HG02678 (cell line): ENCODE measurements around the gene MLXIPL.
"Not testable (repeated sequence)": the region's sequence is repeated elsewhere in the genome, so short reads cannot be mapped to it uniquely, and the experiment has no call there.

Experiments used
- ATAC-seq: cut with Tn5 transposase; IDR thresholded peaks from one replicate; pipeline ENCODE4 v1.9.1; 2021; ENCODE audit warnings: mild to moderate bottlenecking, moderate library complexity; ENCODE audit not compliant: unreplicated experiment

Gene MLXIPL

DNA sequence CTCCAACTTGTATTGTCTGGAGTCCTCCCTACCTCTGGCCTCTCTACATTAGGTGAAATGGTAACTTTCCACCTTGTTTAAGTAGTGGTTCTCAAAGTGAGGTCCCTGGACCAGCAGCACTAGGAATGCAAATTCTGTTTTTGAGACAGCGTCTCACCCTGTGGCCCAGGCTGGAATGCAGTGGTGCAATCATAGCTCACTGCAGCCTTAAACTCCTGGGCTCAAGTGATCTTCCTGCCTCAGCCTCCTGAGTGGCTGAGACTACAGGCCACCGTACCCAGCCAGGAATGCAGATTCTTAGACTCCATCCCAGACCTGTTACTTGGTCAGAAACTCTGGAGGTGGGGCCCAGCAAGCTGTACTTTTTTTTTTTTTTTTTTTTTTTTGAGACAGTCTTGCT, 39.1 kb downstream of the MLXIPL start:
- no peak for ATAC-seq

DNA sequence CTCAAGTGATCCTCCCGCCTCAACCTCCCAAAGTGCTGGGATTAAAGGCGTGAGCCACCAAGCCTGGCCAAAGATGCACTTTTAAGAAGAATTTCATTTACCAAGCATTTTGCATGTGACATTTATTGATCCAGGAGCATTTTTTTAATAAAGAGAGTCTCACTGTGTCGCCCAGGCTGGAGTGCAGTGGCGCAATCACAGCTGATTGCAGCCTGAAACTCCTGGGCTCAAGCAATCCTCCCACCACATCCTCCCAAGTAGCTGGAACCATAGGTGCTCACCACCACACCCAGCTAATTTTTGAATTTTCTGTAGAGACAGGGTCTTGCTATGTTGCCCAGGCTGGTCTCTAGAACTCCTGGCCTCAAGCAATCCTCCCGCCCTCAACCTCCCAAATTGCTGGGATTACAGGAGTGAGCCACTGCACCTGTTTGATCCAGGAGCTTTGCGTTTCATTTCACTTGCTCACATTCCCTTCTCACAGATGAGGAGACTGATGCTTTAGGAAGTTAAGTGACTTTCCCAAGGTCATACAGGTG, 41.6 kb downstream of the MLXIPL start:
- no peak for ATAC-seq

DNA sequence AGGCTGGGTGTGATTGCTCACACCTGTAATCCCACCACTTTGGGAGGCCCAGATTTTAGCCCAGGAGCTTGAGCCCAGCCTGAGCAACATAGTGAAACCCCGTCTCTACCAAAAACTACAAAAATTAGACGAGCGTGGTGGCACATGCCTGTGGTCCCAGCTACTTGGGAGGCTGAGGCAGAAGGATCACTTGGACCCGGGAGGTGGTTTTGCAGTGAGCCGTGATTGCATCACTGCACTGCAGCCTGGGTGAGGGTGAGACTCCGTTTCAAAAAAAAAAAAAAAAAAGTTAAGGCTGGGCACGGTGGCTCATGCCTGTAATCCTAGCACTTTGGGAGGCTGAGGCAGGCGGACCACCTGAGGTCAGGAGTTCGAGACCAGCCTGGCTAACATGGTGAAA, 43.3 kb downstream of the MLXIPL start:
- not testable (repeated sequence) for ATAC-seq

DNA sequence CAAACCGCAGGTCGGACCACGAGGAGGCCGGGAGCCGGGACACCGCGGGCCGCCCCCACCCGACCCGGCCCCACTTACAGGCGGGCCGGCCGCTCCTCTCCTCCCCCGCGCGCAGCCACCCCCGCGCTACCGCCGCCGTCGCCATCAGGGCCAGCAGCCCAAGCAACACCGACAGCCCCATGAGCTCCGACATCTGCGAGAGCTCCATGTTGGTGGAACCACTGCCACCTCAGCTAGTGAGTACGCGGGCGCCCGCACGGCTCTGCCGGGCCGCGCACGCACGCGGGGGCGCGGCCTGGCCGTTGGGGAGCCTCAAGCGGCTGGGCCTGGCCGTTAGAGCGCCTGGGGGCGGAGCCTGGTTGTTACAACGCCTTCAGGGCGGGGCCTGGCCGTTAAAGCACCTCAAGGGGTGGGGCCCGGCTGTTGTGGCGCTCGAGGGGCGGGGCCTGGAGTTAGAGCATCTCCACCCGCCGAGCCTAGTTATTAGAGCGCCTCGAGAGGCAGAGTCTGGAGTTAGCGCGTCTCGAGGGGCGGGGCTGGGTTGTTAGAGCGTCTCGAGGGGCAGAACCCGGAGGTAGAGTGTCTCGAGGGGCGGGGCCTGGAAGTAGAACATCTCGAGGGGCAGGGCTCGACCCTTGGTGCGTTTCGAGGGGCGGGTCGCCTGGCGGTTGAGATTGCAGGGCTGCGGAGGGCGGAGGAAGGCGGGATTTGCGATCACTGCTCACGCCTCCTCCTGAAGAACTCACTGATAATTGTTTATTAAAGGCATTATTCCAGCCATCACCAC, 45.8 kb downstream of the MLXIPL start, which contains the start of gene TBL2:
TSS of gene TBL2 (minus strand) at position 238 of the 787 bp plus-strand sequence. CDS start at position 208, 30 bp downstream.
- peak; percentile 90 for ATAC-seq

DNA sequence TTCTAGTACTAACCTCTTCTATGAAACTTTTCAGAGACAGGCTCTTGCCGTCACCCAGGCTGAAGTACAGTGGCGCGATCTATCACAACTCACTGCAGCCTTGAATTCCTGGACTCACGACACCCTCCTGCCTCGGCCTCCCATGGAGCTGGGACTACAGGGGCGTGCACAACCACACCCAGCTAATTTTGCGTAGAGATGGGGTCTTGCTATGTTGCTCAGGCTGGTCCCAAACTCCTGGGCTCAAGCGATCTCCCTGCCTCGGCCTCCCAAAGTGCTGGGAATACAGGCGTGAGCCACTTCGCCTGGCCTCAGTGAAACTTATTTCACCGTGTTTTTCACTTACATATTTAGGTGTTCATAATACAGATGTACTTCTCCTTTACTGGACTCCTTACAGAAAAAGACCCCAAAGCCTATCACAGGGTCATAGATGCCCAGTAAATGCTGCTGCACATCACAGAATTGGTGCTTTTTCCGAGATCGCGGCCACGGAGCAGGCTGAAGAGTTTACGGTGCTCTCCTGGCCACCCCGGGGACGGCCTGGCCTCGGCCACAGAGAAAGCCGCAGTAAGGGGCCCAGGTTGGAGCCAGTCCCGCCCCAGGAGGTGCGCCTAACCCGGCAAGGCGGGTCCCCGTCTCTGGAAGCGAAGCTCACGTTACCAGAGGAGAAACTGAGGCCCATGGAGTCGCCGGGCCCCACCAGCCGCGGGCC, 46.5 kb downstream of the MLXIPL start:
- peak; percentile 9 for ATAC-seq

DNA sequence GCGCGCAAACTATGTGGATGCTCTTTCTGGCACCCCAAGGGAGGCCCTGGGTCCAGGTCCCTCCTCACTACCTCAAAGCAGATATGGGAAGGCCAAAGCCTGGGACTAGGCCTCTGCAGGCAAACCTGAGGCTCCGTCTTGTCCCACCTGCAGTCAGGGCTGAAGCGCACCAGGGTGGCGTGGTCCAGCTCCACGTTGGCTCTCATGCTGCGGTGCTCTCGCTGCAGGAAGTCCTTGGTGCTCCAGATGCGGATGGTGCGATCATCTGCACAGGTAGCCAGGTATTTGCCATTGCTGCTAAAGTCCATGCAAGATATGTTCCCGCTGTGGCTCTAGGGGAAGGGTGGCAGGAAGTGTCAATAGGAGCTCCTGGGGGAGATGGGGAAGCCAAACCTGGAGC, 50.5 kb downstream of the MLXIPL start:
- no peak for ATAC-seq

DNA sequence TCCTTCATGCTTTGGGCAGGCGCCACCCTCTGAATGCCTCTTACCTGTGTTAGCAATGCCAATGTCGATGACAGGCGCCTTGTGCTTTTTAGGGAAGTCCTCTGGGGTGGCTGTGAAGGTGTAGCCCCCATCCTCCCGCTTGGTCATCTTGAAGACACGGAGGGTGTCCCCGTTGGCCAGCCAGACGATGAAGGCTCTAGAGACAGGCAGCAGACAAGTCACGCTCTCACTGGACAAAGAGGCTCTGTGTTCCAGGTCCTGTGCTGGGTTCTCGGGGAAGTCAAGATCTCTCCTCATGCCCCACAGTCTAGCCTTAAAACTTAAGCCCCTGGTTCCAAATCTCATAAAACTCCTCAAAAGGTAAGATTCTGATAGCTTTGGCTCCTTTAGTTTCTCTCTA, 51.0 kb downstream of the MLXIPL start:
- no peak for ATAC-seq

DNA sequence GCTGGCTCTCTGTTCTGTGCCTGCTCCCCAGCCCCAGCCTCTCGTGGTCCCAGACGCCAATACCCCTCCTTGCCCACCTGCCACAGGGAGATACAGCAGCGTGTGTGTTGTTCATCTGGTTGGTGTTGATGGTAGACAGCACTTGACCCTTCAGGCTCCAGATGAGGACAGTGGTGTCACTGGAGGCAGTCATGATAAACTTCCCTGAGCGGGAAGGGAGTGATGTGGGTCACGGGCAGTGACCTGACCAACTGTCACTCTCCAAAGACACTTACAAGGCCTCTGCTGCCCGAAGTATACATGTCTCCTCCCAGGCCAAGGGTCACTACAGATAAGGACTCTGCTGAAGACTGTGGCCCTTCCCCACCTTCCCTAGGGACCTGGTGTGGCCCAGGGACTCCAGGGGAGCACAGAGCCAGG, 51.5 kb downstream of the MLXIPL start:
- ATAC-seq, result no peak

DNA sequence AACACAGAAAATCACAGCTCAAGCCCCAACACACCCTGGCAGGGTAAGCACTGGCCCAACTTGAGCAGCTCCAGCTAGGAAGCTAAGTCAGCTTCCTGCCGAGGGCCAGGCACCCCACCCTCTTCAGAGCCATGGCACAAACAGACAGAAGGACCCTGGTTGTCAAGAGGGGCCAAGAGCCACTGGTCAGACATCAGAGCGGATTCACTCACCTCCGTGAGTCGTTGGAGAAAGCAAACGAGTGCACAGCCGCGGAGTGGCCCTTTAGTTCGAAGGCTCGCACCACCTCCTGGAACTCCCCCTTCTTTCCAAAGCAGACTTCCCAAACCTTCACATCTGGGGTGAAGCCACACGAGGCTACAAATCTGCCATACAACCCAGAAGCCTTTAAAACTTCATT, 53.3 kb downstream of the MLXIPL start:
- ATAC-seq, result no peak

DNA sequence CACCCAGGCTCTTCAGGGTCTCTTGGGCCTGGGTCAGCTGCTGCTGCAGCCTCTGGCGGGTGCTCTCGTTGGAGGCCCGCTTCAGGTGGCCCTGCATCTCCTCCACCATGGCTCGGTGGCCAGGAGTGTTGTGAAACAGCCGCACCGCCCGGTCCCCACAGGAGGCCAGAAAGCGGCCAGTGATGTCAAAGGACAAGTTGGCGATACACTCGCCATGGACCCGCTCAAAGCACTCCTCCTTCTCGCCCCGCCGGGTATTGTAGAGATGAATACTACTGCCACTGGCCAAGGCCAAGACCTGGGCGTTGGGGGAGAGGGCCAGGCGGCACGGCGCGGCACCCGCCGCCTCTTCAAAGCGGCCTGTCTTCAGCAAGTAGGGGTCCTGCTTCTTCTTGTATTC, 53.8 kb downstream of the MLXIPL start:
- ATAC-seq, result no peak

DNA sequence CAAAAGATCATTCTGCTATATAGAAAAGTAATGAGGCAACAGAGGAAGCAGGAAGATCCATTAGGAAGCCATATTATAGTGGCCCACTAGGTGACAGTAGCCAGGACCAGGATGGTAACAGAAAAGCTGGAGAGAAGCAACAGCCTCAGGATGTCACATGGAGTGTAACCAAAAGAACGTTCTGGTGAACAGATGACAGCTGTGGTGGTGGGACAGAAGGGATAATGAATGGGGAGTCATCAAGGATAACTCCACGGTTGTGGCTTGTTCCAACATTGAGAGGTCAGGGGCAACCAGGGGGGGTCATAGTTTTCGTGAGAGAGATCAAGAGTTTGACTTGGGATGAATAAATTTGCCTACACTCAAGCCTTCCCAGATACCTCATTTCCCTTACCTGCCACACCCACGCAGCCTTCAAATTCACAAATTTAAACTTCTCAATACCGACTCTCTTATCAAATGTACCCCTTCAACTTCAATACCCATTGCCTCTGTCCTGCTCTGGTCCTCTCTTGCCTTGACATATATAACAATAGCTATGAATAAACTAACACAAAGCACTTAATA, 55.2 kb downstream of the MLXIPL start:
- ATAC-seq, result no peak

DNA sequence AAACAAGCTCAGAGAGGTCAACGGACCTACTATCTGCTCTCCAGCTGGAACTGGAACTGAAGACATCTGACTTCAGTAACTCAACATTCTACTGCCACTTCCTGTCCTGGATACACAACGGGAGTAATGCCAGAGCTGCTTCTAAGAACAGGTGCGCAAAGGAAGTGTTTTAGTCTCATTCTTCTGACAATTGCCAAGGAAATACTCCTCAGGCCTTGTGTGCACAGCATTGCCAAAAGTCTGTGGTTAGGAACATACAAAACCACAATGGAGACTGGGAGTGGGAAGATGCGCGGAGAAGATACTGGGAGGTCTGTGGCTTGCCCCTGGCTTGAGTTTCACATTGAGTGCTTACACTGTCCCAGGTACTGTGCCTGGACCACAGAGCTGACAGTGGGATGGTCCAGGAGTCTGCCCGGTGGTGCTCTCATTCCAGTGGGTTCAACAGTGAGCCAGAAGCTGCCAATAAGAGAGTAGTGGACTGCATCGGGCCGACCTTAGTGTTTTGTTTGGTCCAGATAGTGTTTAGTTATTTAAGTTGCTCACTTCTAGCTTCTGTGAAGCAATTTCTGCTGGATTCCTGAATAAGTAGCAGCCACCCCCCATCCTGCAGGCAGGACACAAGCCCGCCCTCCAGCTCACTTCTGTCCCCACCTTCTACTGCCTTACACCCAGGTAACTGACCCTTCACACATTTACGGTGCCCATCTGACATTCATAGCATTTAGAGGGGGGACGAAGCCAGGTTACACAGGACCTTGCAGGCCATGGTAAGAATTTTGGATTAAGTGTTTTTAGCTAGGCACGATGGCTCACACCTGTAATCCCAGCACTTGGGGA, 56.3 kb downstream of the MLXIPL start:
- no peak for ATAC-seq

DNA sequence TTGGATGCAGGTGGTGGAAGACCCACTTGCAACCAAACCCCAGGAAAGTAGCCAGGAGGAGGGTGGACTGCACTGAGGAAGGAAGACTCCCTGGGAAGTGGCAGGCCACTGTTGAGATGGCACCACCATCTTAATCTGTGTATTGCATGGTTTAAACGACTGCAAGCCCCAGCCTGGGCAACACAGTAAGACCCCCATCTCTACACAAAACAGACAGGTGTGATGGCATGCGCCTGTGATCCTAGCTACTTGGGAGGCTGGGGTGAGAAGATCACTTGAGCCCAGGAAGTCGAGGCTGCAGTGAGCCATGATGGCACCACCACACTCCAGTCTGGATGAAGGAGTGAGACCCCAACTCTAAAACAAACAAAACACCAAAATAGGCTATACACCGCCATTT, 57.2 kb downstream of the MLXIPL start:
- no peak for ATAC-seq

DNA sequence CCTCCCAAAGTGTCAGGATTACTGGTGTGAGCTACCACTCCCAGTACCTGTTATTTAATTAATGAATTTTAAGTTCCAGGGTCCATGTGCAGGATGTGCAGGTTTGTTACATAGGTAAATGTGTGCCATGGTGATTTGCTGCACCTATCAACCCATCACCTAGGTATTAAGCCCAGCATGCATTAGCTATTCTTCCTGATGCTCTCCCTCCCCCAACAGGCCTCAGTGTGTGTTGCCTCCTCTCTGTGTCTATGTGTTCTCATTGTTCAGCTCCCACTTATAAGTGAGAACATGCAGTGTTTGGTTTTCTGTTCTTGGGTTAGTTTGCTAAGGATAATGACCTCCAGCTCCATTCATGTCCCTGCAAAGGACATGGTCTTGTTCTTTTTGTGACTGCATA, 57.9 kb downstream of the MLXIPL start:
- ATAC-seq, result not testable (repeated sequence)

DNA sequence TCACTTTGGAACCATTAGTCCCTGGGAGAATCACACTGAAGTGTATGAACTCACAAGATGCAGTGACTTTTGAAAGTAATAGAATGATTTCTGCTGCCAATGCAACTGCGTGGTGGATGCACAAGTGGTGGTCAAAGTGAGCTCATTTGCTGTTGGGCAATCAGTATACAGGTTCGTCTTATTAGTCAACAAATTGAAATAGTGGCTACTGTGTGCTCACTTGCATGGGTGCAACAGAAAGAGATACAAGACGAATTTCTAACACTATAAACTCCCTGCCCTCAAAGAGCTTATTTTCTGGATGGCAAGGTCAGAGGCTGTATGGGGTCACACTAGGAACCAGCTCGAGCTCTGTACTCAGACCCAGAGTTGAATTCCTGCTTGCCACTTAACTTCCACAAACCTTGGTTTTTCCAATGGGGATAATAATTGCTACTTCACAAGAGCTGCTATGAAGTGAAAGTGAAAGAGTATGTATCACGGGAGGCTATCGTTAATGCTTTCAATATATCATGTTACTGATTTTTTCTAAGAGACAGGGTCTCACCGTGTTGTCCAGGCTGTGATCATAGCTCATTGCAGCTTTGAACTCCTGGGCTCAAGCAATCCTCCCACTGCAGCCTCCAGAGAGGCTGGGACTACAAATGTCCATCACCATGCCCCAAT, 58.5 kb downstream of the MLXIPL start:
- no peak for ATAC-seq

DNA sequence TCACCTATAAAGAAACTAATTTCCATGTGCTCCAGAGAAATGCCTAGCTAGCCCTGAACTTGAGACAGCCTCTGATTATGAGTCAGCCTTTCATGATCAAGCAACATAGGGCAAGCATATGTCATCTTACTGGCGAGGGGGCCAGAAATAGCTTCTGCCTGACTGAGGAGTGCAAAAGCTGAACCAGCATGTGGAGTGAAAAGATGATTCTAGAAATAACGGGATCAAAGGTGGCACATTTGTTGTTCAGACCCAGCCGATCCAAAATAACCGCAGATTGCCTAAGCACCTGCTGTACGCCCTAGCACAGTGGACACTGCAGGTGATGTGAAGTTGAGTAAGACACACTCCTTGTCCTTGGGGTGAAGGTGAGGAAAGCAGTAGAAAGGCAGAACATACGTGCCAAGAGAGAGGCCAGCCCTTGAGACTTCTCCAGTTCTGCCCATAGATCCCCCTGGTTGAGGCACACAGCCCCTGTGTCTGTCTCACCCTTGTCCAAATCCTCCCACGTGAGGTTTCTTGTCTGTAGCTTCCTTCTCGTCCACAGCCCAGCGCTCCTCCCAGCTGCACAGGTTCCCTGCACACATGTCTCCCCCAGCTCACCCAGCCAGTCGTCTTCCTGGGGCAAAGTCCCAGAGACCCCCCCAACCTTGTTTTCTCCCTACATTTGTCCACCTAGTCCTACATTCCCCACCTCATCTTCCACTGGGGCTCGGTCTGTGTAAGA, 64.0 kb downstream of the MLXIPL start:
- ATAC-seq, result no peak

DNA sequence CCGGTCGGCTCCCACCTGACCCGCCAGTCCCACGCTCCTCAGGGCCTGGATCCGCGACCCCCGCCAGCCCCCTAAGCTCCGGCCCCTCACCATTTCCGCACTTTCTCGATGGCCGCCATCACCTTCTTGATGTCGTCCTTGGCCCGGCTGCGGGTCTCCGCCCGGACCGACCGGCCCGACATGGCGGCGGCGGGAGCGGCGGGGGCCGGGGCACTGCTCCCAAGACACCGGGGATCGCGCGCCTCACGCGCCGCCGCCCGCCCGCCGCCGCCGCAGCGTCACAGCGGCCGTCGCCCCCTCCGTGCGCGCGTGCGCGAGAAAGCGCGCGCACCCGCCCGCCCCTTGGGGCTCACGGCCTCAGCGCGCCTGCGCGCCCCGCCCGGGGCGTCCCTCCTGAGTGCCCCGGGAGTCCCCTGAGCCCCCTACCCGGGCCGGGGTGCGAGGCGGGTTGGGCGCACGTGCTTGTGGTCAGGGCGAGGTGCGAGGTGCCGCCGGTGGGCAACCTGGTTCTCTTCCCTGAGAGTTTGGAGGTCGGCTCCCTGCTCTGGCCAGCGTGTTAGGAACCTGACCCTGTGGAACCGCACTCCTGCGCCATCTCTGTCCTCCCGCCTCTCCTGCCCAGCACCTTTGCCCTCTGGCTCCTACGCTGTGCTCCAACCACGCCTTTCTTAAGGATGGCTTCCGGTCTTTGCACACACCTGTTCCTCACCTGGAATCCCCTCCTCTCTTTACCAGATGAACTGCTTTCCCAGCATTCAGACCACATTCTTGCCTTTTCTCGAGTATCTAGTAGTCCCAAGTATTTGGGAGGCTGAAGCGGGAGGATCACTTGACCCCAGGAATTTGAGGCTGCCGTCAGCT, 66.7 kb downstream of the MLXIPL start, which contains the start of gene BCL7B:
TSS of gene BCL7B (minus strand) at position 294 of the 861 bp plus-strand sequence. CDS start at position 182, 112 bp downstream.
- peak; percentile 54 for ATAC-seq

DNA sequence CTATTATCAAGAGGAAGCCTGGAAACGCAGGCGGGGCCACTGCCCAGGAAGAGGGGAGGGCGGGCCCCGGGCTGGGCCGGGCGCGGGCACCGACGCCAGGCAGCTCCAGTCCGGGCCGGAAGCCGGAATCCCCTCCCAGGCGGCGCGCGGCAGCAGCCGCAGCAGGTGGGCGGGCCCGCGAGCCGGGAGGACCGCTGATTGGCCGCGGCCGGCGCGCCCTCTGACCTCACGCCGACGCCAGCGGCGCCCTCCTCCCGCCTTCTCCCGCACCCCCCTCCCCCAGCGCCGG, 67.3 kb downstream of the MLXIPL start:
- peak; percentile 91 for ATAC-seq
